Liver (tissue), 3 donors: ENCODE results near the gene PAWR.
"Not testable (repeated sequence)": the region's sequence is repeated elsewhere in the genome, so short reads cannot be mapped to it uniquely, and the experiment has no call there.

Experiments used
- ATF3 ChIP-seq: IDR thresholded peaks from 2 replicates; pipeline ENCODE4 v1.6.1; 2016; ENCODE audit warnings: antibody characterized with exemption
- GABPA ChIP-seq, 2 donors: IDR thresholded peaks in 1 of 2; conservative IDR thresholded peaks in 1 of 2; 2 replicates each; pipeline ENCODE4 v1.6.1; 2016; ENCODE audit warnings: antibody characterized with exemption in 2 of 2, mild to moderate bottlenecking in 1 of 2, moderate library complexity in 1 of 2
- HNF4A ChIP-seq, 2 donors: conservative IDR thresholded peaks; 2 replicates each; pipeline ENCODE4 v1.6.1; 2016; ENCODE audit warnings: antibody characterized with exemption in 2 of 2, mild to moderate bottlenecking in 2 of 2
- JUND ChIP-seq, 2 donors: IDR thresholded peaks; 2 replicates each; pipeline ENCODE4 v1.6.1; 2016; ENCODE audit warnings: antibody characterized with exemption in 2 of 2
- MAX ChIP-seq: IDR thresholded peaks from 2 replicates; pipeline ENCODE4 v1.6.1; 2016; ENCODE audit warnings: antibody characterized with exemption
- RAD21 ChIP-seq, 2 donors: IDR thresholded peaks; 2 replicates each; pipeline ENCODE4 v1.6.1; 2016; ENCODE audit warnings: antibody characterized with exemption in 2 of 2, mild to moderate bottlenecking in 2 of 2
- REST ChIP-seq: IDR thresholded peaks from 2 replicates; pipeline ENCODE4 v1.6.1; 2016; ENCODE audit warnings: antibody characterized with exemption, mild to moderate bottlenecking
- SP1 ChIP-seq: IDR thresholded peaks from 2 replicates; pipeline ENCODE4 v1.6.1; 2018; ENCODE audit warnings: antibody characterized with exemption, mild to moderate bottlenecking
- TAF1 ChIP-seq: conservative IDR thresholded peaks from 2 replicates; pipeline ENCODE4 v1.6.1; 2016; ENCODE audit warnings: antibody characterized with exemption, mild to moderate bottlenecking
- YY1 ChIP-seq: IDR thresholded peaks from 2 replicates; pipeline ENCODE4 v1.6.1; 2016; ENCODE audit warnings: antibody characterized with exemption, mild to moderate bottlenecking
- TF ChIP-seq, protein P1 (sequence below): fragments of 150-350 bp; IDR thresholded peaks from 2 replicates; pipeline ENCODE4 v1.5.1; 2017; ENCODE audit warnings: improper control_type of control experiment, low read depth, low read length; ENCODE audit not compliant: missing input control
- TF ChIP-seq, protein P2 (sequence below): IDR thresholded peaks from 2 replicates; pipeline ENCODE4 v1.6.1; 2016; ENCODE audit warnings: antibody characterized with exemption
- donor health status: healthy.
- donor health status: healthy.

GRCh38 chr12:79646843-79647242 is 43.9 kb downstream of the PAWR start:
- TF ChIP-seq, protein P1, sequence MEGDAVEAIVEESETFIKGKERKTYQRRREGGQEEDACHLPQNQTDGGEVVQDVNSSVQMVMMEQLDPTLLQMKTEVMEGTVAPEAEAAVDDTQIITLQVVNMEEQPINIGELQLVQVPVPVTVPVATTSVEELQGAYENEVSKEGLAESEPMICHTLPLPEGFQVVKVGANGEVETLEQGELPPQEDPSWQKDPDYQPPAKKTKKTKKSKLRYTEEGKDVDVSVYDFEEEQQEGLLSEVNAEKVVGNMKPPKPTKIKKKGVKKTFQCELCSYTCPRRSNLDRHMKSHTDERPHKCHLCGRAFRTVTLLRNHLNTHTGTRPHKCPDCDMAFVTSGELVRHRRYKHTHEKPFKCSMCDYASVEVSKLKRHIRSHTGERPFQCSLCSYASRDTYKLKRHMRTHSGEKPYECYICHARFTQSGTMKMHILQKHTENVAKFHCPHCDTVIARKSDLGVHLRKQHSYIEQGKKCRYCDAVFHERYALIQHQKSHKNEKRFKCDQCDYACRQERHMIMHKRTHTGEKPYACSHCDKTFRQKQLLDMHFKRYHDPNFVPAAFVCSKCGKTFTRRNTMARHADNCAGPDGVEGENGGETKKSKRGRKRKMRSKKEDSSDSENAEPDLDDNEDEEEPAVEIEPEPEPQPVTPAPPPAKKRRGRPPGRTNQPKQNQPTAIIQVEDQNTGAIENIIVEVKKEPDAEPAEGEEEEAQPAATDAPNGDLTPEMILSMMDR: not testable (repeated sequence)
- not testable (repeated sequence) for TF ChIP-seq TAF1; YY1; JUND (IDR thresholded peaks at IDR 0.05); REST; ATF3; RAD21 (IDR thresholded peaks at IDR 0.05); SP1; GABPA (IDR thresholded peaks at IDR 0.05 in 1 of 2, conservative IDR thresholded peaks at IDR 0.05 in 1 of 2); MAX; HNF4A (conservative IDR thresholded peaks at IDR 0.05)
- TF ChIP-seq, protein P2, sequence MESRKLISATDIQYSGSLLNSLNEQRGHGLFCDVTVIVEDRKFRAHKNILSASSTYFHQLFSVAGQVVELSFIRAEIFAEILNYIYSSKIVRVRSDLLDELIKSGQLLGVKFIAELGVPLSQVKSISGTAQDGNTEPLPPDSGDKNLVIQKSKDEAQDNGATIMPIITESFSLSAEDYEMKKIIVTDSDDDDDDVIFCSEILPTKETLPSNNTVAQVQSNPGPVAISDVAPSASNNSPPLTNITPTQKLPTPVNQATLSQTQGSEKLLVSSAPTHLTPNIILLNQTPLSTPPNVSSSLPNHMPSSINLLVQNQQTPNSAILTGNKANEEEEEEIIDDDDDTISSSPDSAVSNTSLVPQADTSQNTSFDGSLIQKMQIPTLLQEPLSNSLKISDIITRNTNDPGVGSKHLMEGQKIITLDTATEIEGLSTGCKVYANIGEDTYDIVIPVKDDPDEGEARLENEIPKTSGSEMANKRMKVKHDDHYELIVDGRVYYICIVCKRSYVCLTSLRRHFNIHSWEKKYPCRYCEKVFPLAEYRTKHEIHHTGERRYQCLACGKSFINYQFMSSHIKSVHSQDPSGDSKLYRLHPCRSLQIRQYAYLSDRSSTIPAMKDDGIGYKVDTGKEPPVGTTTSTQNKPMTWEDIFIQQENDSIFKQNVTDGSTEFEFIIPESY: not testable (repeated sequence)
